Activated T-helper 2 cell treated with anti-CD3 and anti-CD28 coated beads, Interferon-gamma antibody, Interleukin-2, Interleukin-4, amounts not matched to agents 10 μg/mL and 5 μg/mL and 100 μg/mL, durations not matched to agents 14 hours and 24 hours and 36 hours (primary cell): Measurements from ENCODE around the gene DIP2B. TPM values are rescaled to one million over a fixed set of nuclear protein-coding genes. Genes with fewer than 3 reads are reported as not detected.
A peak's percentile ranks its signal among the peaks of the same experiment; 100 is the strongest.
"Not testable (repeated sequence)": the region's sequence is repeated elsewhere in the genome, so short reads cannot be mapped to it uniquely, and the experiment has no call there.

Source experiments
- DNase-seq: peaks from one replicate; pipeline ENCODE4 v3.0.0; 2021; ENCODE audit warnings: low spot score
- H3K27ac Mint-ChIP-seq: one replicate; pipeline ENCODE4 v1.8.0; 2021; ENCODE audit warnings: mixed read lengths
- H3K27me3 Mint-ChIP-seq: one replicate; pipeline ENCODE4 v1.8.0; 2021; ENCODE audit warnings: low read depth, mixed read lengths
- H3K36me3 Mint-ChIP-seq: one replicate; pipeline ENCODE4 v1.8.0; 2021; ENCODE audit warnings: low read depth, mixed read lengths
- H3K4me1 Mint-ChIP-seq: one replicate; pipeline ENCODE4 v1.8.0; 2021; ENCODE audit warnings: low read depth, mixed read lengths
- H3K4me3 Mint-ChIP-seq: one replicate; pipeline ENCODE4 v1.8.0; 2021; ENCODE audit warnings: low read depth, mild to moderate bottlenecking, moderate library complexity, mixed read lengths
- H3K9me3 Mint-ChIP-seq: one replicate; pipeline ENCODE4 v1.8.0; 2021; ENCODE audit warnings: mixed read lengths
- intact Hi-C: fragments of 100-400 bp; cut with micrococcal nuclease; formaldehyde crosslinking; loops from one replicate; pipeline ENCODE4 v1.15.1; 2023
- total RNA-seq: library from RNA; stranded (reverse); gene quantifications from 2 replicates; pipeline ENCODE4 v1.2.3, GENCODE V29; 2022

Gene DIP2B
- total RNA-seq, 1 donor from 2014 or later: 27.4 TPM

DNA sequence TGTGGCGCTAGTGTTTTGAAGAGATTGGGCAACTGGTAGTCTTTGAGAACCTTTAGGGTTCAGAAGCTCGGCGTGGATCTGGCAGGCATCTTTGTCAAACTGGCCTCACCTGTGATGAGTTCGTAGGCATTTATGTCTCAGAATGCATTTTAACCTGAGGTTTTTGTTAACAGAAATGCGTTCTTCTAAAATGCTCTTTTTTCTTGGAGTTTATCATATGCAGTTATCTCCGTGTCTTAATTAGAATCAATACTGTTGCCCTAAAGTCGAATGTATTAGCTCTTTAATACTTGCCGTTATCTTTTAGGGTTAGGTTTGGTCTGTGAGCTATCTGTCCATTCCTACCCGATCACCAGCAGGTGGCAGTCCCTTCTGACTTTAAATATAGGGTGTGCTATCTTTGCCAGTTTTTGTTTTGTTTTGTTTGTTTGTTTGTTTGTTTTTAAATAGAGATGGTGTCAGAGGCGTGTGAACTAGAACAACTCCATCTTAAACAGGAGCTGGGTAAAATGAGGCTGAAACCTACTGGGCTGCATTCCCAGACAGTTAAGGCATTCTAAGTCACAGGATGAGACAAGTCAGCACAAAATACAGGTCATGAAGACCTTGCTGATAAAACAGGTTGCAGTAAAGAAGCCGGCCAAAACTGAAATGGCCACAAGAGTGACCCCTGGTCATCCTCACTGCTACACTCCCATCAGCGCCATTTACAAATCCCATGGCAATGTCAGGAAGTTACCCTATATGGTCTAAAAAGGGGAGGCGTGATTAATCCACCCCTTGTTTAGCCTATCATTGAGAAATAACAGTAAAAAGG lies 260.5 kb downstream of the DIP2B start:
- Mint-ChIP-seq H3K4me1 (peaks cover 23% of the 10 kb centered on the region), H3K9me3 (peaks cover 4% of the 10 kb centered on the region), H3K4me3 (peak overlapping the region; percentile 90), H3K27me3 (no peaks in the 10 kb centered on the region), H3K27ac (peak overlapping the region; percentile 89), H3K36me3 (peaks cover 23% of the 10 kb centered on the region)
- peak; percentile 18 for DNase-seq
- intact Hi-C loops: loop anchor here (1.0 to 10.0 kb wide), 6 partner anchors 19 to 559 kb away; partner anchors contain the start of genes BIN2, CSRNP2 and DIP2B

DNA sequence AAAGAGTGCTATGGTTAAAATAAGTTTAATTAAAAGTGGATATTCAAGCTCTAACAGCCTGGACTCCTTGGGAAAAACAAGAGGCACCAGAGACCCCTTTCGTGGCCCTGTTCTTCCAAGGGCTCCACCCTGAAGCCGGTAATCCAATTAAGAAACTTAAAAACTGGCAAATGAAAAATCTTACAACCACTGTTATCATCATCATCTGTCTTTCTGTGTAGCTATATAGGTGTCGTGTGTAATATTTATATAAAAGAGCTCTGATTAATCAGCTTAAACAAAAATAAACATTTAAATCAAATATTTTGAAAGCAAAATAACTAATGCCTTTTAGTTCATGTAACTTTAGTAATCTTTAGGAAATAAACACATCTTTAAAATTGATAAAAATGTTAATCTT lies 263.6 kb downstream of the DIP2B start:
- no peaks in the 10 kb centered on the region for H3K27me3 Mint-ChIP-seq
- peaks cover 16% of the 10 kb centered on the region for H3K4me1 Mint-ChIP-seq
- no peak for DNase-seq
- peaks cover 45% of the 10 kb centered on the region for H3K36me3 Mint-ChIP-seq
- intact Hi-C loops: loop anchor here (10.0 kb wide), 3 partner anchors 264 to 556 kb away; partner anchors contain the start of genes BIN2, CSRNP2 and DIP2B
- no peak overlapping the region for H3K4me3 Mint-ChIP-seq
- no peak overlapping the region for H3K27ac Mint-ChIP-seq
- peaks cover 12% of the 10 kb centered on the region for H3K9me3 Mint-ChIP-seq

DNA sequence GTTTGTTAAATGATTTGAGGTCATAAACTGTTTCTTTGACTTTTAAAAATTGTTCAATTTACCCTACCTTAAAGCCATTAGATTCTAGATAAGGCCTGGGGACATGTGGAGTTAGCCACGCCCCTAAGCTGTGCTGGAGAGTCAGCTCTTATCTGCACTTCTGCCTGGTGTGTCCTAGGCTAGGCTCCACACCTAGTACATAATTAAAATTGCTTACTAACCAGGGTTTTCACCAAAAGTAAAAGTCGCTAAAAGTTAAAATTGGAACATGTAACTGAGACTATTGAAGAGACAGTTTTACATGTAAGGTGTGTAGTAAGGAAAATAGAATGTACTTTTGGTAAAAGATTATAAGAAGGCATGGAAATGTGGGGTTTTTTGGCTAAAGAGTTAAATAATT lies 264.0 kb downstream of the DIP2B start:
- H3K4me1 Mint-ChIP-seq: peaks cover 18% of the 10 kb centered on the region

DNA sequence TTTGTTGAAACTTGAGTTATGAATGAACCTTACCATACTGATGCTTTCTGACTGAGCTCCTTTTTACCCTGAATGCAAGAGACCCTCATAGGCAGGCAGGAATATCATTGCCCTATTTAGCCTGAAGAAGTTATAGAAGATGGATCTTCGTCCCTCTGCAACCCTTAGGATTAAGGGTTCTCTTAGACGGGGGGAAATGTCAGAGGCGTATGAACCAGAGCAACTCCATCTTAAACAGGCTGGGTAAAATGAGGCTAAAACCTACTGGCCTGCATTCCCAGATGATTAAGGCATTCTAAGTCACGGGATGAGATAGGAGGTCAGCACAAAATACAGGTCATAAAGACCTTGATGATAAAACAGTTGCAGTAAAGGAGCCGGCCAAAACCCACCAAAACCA lies 266.6 kb downstream of the DIP2B start:
- H3K36me3 Mint-ChIP-seq: peaks cover 47% of the 10 kb centered on the region
- intact Hi-C loops: no loop called here
- DNase-seq: no peak
- H3K27me3 Mint-ChIP-seq: no peaks in the 10 kb centered on the region
- H3K4me1 Mint-ChIP-seq: peaks cover 9% of the 10 kb centered on the region
- peaks cover 12% of the 10 kb centered on the region for H3K9me3 Mint-ChIP-seq
- no peak overlapping the region for H3K4me3 Mint-ChIP-seq
- no peak overlapping the region for H3K27ac Mint-ChIP-seq

More for the DNA sequence above, 264.0 kb downstream of the DIP2B start:
- not testable (repeated sequence) for DNase-seq, H3K27ac Mint-ChIP-seq, H3K4me3 Mint-ChIP-seq, H3K27me3 Mint-ChIP-seq
- Mint-ChIP-seq H3K9me3 (peaks cover 12% of the 10 kb centered on the region), H3K36me3 (peaks cover 46% of the 10 kb centered on the region)
- intact Hi-C loops: loop anchor here (10.0 kb wide), 3 partner anchors 264 to 556 kb away; partner anchors contain the start of genes BIN2, CSRNP2 and DIP2B

DNA sequence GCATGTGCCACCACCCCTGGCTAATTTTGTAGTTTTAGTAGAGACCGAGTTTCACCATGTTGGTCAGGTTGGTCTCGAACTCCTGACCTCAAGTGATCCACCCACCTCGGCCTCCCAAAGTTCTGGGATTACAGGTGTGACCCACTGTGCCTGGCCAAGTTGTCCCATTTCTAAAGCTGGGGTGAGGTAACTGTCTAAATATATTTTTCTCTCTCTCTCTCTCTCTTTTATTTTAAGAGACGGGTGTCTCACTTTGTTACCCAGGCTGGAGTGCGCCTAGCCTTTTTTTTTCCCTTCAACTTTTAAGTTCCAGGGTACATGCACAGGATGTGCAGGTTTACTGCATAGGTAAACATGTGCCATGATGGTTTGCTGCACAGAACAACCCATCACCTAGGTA lies 267.7 kb downstream of the DIP2B start:
- Mint-ChIP-seq H3K9me3 (peaks cover 12% of the 10 kb centered on the region), H3K27me3 (no peaks in the 10 kb centered on the region), H3K4me3 (no peak overlapping the region), H3K27ac (no peak overlapping the region), H3K4me1 (peaks cover 8% of the 10 kb centered on the region), H3K36me3 (peaks cover 42% of the 10 kb centered on the region)
- intact Hi-C loops: no loop called here
- DNase-seq: no peak

DNA sequence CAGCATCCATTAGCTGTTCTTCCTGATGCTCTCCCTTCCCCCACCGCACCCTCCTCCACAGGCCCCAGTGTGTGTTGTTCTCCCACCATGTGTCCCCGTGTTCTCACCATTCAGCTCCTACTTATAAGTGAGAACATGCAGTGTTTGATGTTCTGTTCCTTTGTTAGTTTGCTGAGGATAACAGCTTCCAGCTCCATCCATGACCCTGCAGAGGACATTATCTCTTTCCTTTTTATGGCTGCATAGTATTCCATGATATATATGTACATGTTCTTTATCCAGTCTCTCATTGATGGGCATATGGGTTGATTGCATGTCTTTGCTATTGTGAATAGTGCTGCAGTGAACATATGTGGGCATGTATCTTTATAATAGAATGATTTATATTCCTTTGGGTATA lies 268.1 kb downstream of the DIP2B start:
- Mint-ChIP-seq H3K4me1 (peaks cover 8% of the 10 kb centered on the region), H3K4me3 (no peak overlapping the region), H3K36me3 (peaks cover 42% of the 10 kb centered on the region), H3K27ac (no peak overlapping the region), H3K27me3 (no peaks in the 10 kb centered on the region), H3K9me3 (peaks cover 12% of the 10 kb centered on the region)
- DNase-seq: no peak
- intact Hi-C loops: no loop called here

DNA sequence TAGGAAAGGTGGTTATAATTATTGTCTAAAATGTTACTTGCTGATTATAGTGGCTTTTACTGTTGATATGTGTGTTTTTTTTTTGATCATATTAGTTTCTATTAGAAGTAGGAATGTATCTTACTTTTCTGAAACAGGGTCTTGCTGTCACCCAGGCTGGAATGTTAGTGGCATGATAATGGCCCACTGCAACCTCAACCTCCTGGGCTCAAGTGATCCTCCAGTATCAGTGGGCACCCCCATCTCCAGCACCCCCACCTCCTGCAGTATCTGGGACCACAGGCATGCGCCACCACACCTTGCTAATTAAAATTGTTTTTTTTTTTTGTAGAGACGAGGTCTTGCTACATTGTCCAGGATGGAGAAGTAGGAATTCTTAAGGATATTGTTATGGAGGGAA lies 270.5 kb downstream of the DIP2B start:
- intact Hi-C loops: no loop called here
- peaks cover 7% of the 10 kb centered on the region for H3K9me3 Mint-ChIP-seq

DNA sequence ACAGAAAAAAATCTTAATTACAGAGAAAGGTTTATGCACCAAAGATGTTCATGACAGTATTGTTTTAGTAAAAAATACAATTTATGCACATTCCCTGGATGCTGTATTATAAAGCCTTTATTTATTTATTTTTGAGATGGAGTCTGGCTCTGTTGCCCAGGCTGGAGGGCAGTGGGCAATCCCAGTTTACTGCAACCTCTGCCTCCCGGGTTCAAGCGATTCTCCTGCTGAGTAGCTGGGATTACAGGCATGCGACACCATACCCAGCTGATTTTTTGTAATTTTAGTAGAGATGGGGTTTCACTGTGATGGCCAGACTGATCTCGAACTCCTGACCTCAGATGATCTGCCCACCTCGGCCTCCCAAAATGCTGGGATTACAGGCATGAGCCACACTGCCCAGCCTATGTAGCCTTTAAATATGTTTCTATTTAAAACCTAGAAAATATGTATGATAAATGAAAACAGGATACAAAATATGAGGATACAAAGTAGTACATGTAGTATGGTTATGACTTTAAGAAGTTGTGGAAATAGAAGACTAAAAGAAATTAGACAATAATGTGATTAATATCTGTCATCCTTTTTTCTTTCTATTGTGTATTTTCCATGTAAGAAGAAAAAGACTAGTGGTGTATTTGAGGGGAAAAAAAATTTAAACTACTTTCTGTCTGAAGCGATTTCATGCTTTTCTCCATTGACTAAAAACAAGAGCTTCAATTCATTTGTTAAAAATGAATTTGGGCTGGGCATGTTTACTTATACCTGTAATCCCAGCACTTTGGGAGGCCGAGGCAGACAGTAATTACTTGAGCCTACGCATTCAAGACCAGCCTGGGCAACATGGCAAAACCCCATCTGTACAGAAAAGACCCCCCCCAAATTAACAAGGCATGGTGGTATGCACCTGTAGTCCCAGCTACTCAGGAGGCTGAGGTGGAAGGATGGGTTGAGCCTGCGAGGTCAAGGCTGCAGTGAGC lies 272.3 kb downstream of the DIP2B start:
- Mint-ChIP-seq H3K4me1 (peaks cover 8% of the 10 kb centered on the region), H3K27me3 (no peaks in the 10 kb centered on the region), H3K4me3 (no peak overlapping the region), H3K36me3 (peaks cover 24% of the 10 kb centered on the region), H3K27ac (peak overlapping the region; percentile 68), H3K9me3 (peaks cover 7% of the 10 kb centered on the region)
- intact Hi-C loops: no loop called here
- no peak for DNase-seq

More for the DNA sequence above, 270.5 kb downstream of the DIP2B start:
- Mint-ChIP-seq H3K4me3 (no peak overlapping the region), H3K4me1 (peaks cover 8% of the 10 kb centered on the region), H3K27ac (no peak overlapping the region), H3K36me3 (peaks cover 36% of the 10 kb centered on the region), H3K27me3 (no peaks in the 10 kb centered on the region)
- DNase-seq: no peak

DNA sequence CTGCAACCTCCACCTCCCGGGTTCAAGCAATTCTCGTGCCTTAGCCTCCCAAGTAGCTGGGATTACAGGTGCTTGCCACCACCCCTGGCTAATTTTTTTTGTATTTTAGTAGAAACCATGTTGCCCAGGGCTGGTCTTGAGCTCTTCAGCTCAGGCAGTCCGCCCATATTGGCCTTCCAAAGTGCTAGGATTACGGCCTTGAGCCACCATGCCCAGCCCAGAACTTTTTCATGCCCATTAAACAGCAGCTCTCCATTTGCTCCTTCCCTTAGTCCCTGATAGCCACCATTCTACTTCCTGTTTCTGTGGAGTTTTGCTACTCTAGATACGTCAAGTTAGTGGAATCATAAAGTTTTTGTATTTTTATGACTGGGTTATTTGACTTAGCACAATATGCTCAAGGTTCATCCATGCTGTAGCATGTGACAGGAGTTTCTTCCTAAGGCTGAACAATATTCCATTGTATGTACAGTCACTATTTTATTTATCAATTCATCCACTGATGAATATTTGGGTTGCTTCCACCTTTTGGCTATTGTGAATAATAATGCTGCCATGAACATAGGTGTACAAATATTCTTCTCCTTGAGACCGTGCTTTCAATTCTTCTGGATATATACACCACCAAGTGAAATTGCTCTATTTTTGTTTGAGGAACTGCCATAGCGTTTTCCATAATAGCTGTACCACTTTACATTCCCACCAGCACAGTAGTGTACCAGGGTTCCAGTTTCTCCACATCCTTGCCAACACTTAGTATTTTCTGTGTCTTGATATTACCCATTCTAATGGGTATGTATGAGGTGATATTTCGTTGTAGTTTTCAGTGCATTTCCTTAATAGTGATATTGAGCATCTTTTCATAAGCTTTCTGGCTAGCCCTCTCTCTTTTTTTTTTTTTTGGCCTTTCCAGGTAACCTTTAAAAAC lies 274.1 kb downstream of the DIP2B start:
- no peaks in the 10 kb centered on the region for H3K27me3 Mint-ChIP-seq
- no peaks in the 10 kb centered on the region for H3K9me3 Mint-ChIP-seq
- no peak overlapping the region for H3K27ac Mint-ChIP-seq
- intact Hi-C loops: no loop called here
- H3K4me1 Mint-ChIP-seq: peaks cover 6% of the 10 kb centered on the region
- no peak for DNase-seq
- no peak overlapping the region for H3K4me3 Mint-ChIP-seq
- peaks cover 10% of the 10 kb centered on the region for H3K36me3 Mint-ChIP-seq

DNA sequence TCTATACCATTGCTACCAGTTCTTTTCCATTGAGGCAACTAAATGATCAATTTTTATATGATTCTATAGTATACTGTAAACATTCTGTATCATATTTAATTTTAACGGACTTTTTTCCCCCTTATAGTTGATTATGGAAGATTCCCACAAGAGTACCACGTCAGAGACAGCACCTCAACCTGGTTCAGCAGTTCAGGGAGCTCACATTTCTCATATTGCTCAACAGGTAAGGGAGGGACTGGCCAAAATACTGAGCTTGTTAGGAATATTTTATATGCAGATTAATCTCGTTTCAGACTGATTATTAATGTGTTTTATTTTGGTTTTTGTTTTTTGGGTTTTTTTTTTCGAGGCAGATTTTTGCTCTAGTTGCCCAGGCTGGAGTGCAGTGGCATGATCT lies 275.2 kb downstream of the DIP2B start:
- Mint-ChIP-seq H3K9me3 (no peaks in the 10 kb centered on the region), H3K27ac (no peak overlapping the region), H3K4me1 (peaks cover 12% of the 10 kb centered on the region), H3K4me3 (no peak overlapping the region), H3K36me3 (peaks cover 16% of the 10 kb centered on the region), H3K27me3 (no peaks in the 10 kb centered on the region)
- intact Hi-C loops: no loop called here
- DNase-seq: no peak

DNA sequence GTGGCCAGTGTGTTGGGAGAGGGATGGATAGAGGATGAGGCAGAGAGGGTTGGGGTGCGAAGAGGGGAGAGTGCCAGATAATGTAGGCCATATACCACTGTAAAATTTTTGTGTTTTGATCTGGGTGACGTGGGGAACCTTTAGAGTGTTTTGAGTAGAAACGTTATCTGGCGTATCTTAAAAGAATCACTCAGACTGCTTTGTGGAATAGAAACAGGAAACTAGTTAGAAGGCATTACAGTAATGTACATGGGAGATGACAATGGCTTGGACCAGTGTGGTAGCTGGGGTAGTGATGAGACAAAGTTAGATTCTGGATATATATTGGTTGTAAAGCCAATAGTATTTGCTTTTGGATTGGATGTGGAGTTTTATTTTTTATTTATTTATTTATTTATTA lies 279.7 kb downstream of the DIP2B start:
- Mint-ChIP-seq H3K27ac (peak overlapping the region; percentile 56), H3K4me1 (peaks cover 6% of the 10 kb centered on the region), H3K9me3 (peaks cover 13% of the 10 kb centered on the region), H3K27me3 (no peaks in the 10 kb centered on the region), H3K36me3 (peaks cover 44% of the 10 kb centered on the region), H3K4me3 (no peak overlapping the region)
- intact Hi-C loops: loop anchor here (2.0 kb wide), 1 partner anchor 20 kb away; the partner anchor contains the start of gene ATF1
- no peak for DNase-seq
